Measurements from ENCODE around the gene CCSAP. TPM values are rescaled to one million over a fixed set of nuclear protein-coding genes. Genes with fewer than 3 reads are reported as not detected.

CCSAP gene
- total RNA-seq, 1 donor from 2014 or later, result 5.4 TPM

GRCh38 chr1:229368347-229368746 is 25.5 kb upstream of the CCSAP start:
- Mint-ChIP-seq H3K36me3 (ENCODE audit: unreplicated experiment) (no peaks in the 10 kb centered on the region), H3K4me1 (ENCODE audit: unreplicated experiment) (peaks cover 4% of the 10 kb centered on the region), H3K9me3 (ENCODE audit: unreplicated experiment) (no peaks in the 10 kb centered on the region), H3K4me3 (ENCODE audit: unreplicated experiment) (no peak overlapping the region), H3K27ac (ENCODE audit: unreplicated experiment) (no peak overlapping the region), H3K27me3 (ENCODE audit: unreplicated experiment) (peaks cover 24% of the 10 kb centered on the region)
- peak; percentile 38 for DNase-seq (ENCODE audit: extremely low spot score, unreplicated experiment)
- TF ChIP-seq, protein P1, sequence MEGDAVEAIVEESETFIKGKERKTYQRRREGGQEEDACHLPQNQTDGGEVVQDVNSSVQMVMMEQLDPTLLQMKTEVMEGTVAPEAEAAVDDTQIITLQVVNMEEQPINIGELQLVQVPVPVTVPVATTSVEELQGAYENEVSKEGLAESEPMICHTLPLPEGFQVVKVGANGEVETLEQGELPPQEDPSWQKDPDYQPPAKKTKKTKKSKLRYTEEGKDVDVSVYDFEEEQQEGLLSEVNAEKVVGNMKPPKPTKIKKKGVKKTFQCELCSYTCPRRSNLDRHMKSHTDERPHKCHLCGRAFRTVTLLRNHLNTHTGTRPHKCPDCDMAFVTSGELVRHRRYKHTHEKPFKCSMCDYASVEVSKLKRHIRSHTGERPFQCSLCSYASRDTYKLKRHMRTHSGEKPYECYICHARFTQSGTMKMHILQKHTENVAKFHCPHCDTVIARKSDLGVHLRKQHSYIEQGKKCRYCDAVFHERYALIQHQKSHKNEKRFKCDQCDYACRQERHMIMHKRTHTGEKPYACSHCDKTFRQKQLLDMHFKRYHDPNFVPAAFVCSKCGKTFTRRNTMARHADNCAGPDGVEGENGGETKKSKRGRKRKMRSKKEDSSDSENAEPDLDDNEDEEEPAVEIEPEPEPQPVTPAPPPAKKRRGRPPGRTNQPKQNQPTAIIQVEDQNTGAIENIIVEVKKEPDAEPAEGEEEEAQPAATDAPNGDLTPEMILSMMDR (IDR thresholded peaks at IDR 0.05), result no peak

- no peak overlapping the region for H3K4me3 Mint-ChIP-seq (ENCODE audit: unreplicated experiment)
- DNase-seq (ENCODE audit: extremely low spot score, unreplicated experiment), result peak; percentile 19
- TF ChIP-seq, protein P1 (IDR thresholded peaks at IDR 0.05), result no peak
- no peaks in the 10 kb centered on the region for H3K36me3 Mint-ChIP-seq (ENCODE audit: unreplicated experiment)
- no peaks in the 10 kb centered on the region for H3K4me1 Mint-ChIP-seq (ENCODE audit: unreplicated experiment)
- H3K27ac Mint-ChIP-seq (ENCODE audit: unreplicated experiment), result no peak overlapping the region
- no peaks in the 10 kb centered on the region for H3K9me3 Mint-ChIP-seq (ENCODE audit: unreplicated experiment)
- peaks cover 27% of the 10 kb centered on the region for H3K27me3 Mint-ChIP-seq (ENCODE audit: unreplicated experiment)
These were observed 22.7 kb upstream of the CCSAP start for GRCh38 chr1:229365569-229365968.

DNA sequence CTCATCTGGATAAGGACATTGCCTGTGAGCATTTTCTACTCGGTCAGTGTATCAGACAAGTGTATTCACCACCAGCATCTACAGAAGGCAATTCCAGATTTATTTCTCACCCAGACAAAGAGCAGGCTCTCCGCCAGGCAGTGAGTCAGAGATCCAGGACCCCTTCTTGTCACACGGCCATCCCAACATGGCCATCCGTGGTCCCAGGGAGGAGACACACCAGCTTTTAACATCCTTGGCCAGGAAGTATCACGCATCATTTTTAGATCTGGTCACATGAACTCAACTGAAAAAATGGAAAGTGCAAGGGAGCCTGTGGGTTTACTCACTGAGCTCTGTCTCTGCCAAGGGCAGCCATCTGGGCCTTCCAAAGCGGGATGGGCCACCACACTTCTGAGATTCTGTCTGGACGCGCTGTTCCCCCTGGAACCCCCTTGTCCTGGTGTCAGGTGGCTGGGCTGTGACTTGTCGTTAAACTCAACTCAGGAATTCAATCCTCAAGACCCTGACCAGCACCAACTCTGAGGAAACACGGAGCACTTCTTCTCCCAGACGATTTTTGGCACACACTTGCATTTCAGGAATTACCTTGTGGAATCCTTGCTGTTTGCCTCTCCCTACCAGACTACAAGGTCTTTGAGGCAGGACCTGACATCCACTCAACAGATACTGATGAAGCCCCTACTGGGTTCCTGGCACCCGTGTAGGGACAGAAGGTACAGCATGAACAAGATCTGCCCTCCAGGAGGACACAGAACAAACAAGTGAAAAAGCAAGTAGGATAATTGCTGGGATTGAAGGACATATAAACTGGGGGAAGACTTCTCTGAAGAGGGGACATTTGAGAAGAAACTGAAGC is 21.6 kb upstream of the CCSAP start:
- peak; percentile 38 for DNase-seq (ENCODE audit: extremely low spot score, unreplicated experiment)
- Mint-ChIP-seq H3K9me3 (ENCODE audit: unreplicated experiment) (no peaks in the 10 kb centered on the region), H3K4me1 (ENCODE audit: unreplicated experiment) (no peaks in the 10 kb centered on the region), H3K36me3 (ENCODE audit: unreplicated experiment) (no peaks in the 10 kb centered on the region), H3K27ac (ENCODE audit: unreplicated experiment) (no peak overlapping the region), H3K4me3 (ENCODE audit: unreplicated experiment) (no peak overlapping the region), H3K27me3 (ENCODE audit: unreplicated experiment) (peaks cover 39% of the 10 kb centered on the region)
- TF ChIP-seq, protein P1 (IDR thresholded peaks at IDR 0.05), result no peak

DNA sequence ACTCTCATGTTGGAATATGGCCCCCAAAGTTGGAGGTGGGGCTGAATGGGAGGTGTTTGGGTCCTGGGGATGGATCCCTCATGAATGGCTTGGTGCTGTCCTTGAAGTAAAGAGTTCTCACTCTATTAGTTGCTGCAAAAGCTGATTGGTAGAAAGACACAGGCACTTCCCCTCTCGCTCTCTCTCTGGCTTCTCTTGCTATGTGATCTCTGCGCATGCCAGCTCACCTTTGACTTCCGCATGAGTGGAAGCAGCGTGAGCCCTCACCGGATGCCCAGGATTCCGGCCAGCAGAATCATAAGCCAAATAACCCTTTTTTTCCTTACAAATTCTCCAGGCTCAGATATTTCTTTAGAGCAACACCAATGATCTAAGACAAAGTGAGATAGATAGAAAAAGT is 20.9 kb upstream of the CCSAP start:
- no peak overlapping the region for H3K27ac Mint-ChIP-seq (ENCODE audit: unreplicated experiment)
- peak; percentile 32 for DNase-seq (ENCODE audit: extremely low spot score, unreplicated experiment)
- H3K9me3 Mint-ChIP-seq (ENCODE audit: unreplicated experiment), result no peaks in the 10 kb centered on the region
- no peak overlapping the region for H3K4me3 Mint-ChIP-seq (ENCODE audit: unreplicated experiment)
- no peaks in the 10 kb centered on the region for H3K4me1 Mint-ChIP-seq (ENCODE audit: unreplicated experiment)
- H3K36me3 Mint-ChIP-seq (ENCODE audit: unreplicated experiment), result no peaks in the 10 kb centered on the region
- peaks cover 46% of the 10 kb centered on the region for H3K27me3 Mint-ChIP-seq (ENCODE audit: unreplicated experiment)
- TF ChIP-seq, protein P1 (IDR thresholded peaks at IDR 0.05), result no peak

- Mint-ChIP-seq H3K27me3 (ENCODE audit: unreplicated experiment) (peaks cover 74% of the 10 kb centered on the region), H3K4me3 (ENCODE audit: unreplicated experiment) (no peak overlapping the region), H3K27ac (ENCODE audit: unreplicated experiment) (no peak overlapping the region), H3K4me1 (ENCODE audit: unreplicated experiment) (no peaks in the 10 kb centered on the region), H3K36me3 (ENCODE audit: unreplicated experiment) (no peaks in the 10 kb centered on the region), H3K9me3 (ENCODE audit: unreplicated experiment) (peaks cover 14% of the 10 kb centered on the region)
- no peak for DNase-seq (ENCODE audit: extremely low spot score, unreplicated experiment)
- TF ChIP-seq, protein P1 (IDR thresholded peaks at IDR 0.05), result no peak
These were observed 17.6 kb upstream of the CCSAP start for GRCh38 chr1:229360420-229360819.

Data from osteocyte (in vitro differentiated cells).